RKO (cell line): Measurements from ENCODE around the gene NSUN7.
"Not testable (repeated sequence)": the region's sequence is repeated elsewhere in the genome, so short reads cannot be mapped to it uniquely, and the experiment has no call there.

Experiments used
- DNase-seq: peaks from one replicate; pipeline ENCODE4 v3.0.0-alpha.2; 2016; ENCODE audit warnings: low spot score

NSUN7 gene

GRCh38 chr4:40749717-40750460 is at the start of gene NSUN7:
TSS of gene NSUN7 (plus strand) at chr4:40749955. CDS start at chr4:40750694, 739 bp downstream.
- DNase-seq = no peak

GRCh38 chr4:40702137-40702799 is 47.5 kb upstream of the NSUN7 start:
- DNase-seq = no peak

GRCh38 chr4:40702800-40703151 is 47.0 kb upstream of the NSUN7 start:
- no peak for DNase-seq

GRCh38 chr4:40704073-40704472 is 45.7 kb upstream of the NSUN7 start:
- DNase-seq = no peak

GRCh38 chr4:40710484-40711254 is 39.1 kb upstream of the NSUN7 start:
- DNase-seq = no peak

- DNase-seq = not testable (repeated sequence)
Measured at GRCh38 chr4:40713001-40713400, 36.8 kb upstream of the NSUN7 start.

- DNase-seq = no peak
Measured at GRCh38 chr4:40713798-40714197, 36.0 kb upstream of the NSUN7 start.

- DNase-seq = no peak
Measured at GRCh38 chr4:40718586-40718985, 31.2 kb upstream of the NSUN7 start.

GRCh38 chr4:40719008-40719623 is 30.6 kb upstream of the NSUN7 start:
- DNase-seq = peak; percentile 59

GRCh38 chr4:40720351-40720750 is 29.4 kb upstream of the NSUN7 start:
- DNase-seq = no peak

- no peak for DNase-seq
Measured at GRCh38 chr4:40720916-40721315, 28.8 kb upstream of the NSUN7 start.

GRCh38 chr4:40721730-40722171 is 28.0 kb upstream of the NSUN7 start:
- no peak for DNase-seq

- DNase-seq = no peak
Measured at GRCh38 chr4:40722576-40723161, 27.1 kb upstream of the NSUN7 start.

- no peak for DNase-seq
Measured at GRCh38 chr4:40723728-40724127, 26.0 kb upstream of the NSUN7 start.

- no peak for DNase-seq
Measured at GRCh38 chr4:40728333-40728732, 21.4 kb upstream of the NSUN7 start.

GRCh38 chr4:40729555-40729954 is 20.2 kb upstream of the NSUN7 start:
- DNase-seq = no peak

GRCh38 chr4:40730091-40730679 is 19.6 kb upstream of the NSUN7 start:
- DNase-seq = no peak

- no peak for DNase-seq
Measured at GRCh38 chr4:40731361-40731760, 18.4 kb upstream of the NSUN7 start.

- no peak for DNase-seq
Measured at GRCh38 chr4:40731792-40732245, 17.9 kb upstream of the NSUN7 start.

- no peak for DNase-seq
Measured at GRCh38 chr4:40733752-40734151, 16.0 kb upstream of the NSUN7 start.

GRCh38 chr4:40734497-40734896 is 15.3 kb upstream of the NSUN7 start:
- DNase-seq = no peak

- peak; percentile 65 for DNase-seq
Measured at GRCh38 chr4:40736910-40737309, 12.8 kb upstream of the NSUN7 start.
